H1 (cell line): ENCODE results near the gene APH1A.

Experiments
- CTCF ChIP-seq, 3 experiments: IDR thresholded peaks; 1 replicate in 2 of 3; 2 replicates in 1 of 3; pipeline versions ENCODE4 v1.5.1 to v1.6.1; 2011; ENCODE audit warnings: low read length in 3 of 3, mild to moderate bottlenecking in 3 of 3, inconsistent platforms in 2 of 3, low read depth in 1 of 3, moderate library complexity in 1 of 3; ENCODE audit not compliant: insufficient read depth in 1 of 3; ENCODE audit errors: control extremely low read depth in 1 of 3
- EZH2 ChIP-seq: fragments of 200-600 bp; sonication (generic); IDR thresholded peaks from 2 replicates; pipeline ENCODE4 v1.7.1; 2012; ENCODE audit warnings: low read depth, mild to moderate bottlenecking, moderate library complexity, low read length, inconsistent platforms; ENCODE audit not compliant: severe bottlenecking
- POLR2AphosphoS5 ChIP-seq: IDR thresholded peaks from 2 replicates; pipeline ENCODE4 v1.6.1; 2011; ENCODE audit warnings: low read depth, low read length
- TF ChIP-seq, protein P1 (sequence below): IDR thresholded peaks from 2 replicates; pipeline ENCODE4 v1.6.1; 2011; ENCODE audit warnings: low read depth, mild to moderate bottlenecking, low read length; ENCODE audit not compliant: insufficient read depth

DNA sequence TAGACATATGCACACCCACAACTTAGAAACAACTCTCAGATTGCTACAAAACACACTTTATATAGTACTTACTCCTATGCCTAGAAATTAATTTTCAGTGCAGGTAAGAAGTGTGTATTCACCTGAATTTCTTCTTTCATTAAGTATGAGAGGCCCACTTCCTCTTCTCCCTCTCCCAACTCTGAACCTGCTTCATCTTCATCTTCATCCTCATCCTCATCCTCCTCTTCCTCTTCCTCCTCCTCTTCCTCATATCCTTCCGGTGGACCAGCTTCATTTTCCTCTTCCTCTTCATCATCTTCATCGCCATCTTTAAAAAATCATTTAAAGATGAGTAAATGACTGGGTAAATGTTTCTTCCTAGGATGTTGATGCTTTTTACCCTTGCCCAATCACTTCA is 42.3 kb downstream of the APH1A start:
- TF ChIP-seq CTCF (IDR thresholded peaks at IDR 0.05; ENCODE audit: control extremely low read depth in 1 of 3, insufficient read depth in 1 of 3, low read depth in 1 of 3, low read length in 3 of 3): no peak
- no peak for TF ChIP-seq POLR2AphosphoS5
- TF ChIP-seq, protein P1, sequence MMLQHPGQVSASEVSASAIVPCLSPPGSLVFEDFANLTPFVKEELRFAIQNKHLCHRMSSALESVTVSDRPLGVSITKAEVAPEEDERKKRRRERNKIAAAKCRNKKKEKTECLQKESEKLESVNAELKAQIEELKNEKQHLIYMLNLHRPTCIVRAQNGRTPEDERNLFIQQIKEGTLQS: no peak
- no peak for TF ChIP-seq EZH2
